Neural progenitor cell (in vitro differentiated cells): Measurements from ENCODE around the gene ATRAID. TPM values are rescaled to one million over a fixed set of nuclear protein-coding genes. Genes with fewer than 3 reads are reported as not detected.

Experiments
- DNase-seq: peaks from one replicate; pipeline ENCODE4 v3.0.0-alpha.2; 2016; ENCODE audit warnings: low spot score
- H2AFZ ChIP-seq: fragments of 200-600 bp; sonication (generic); replicated peaks from 2 replicates; pipeline ENCODE4 v1.6.1; 2016; ENCODE audit warnings: antibody characterized with exemption
- H3F3A ChIP-seq: fragments of 200-600 bp; sonication (generic); 2 replicates; pipeline ENCODE4 v1.6.1; 2016; ENCODE audit warnings: antibody characterized with exemption, low read depth
- H3K27ac ChIP-seq: fragments of 200-600 bp; sonication (generic); 2 replicates; pipeline ENCODE4 v1.5.1; 2016; ENCODE audit warnings: mild to moderate bottlenecking
- H3K27me3 ChIP-seq: fragments of 200-600 bp; sonication (generic); 2 replicates; pipeline ENCODE4 v1.6.1; 2016; ENCODE audit warnings: mild to moderate bottlenecking, moderate library complexity
- H3K36me3 ChIP-seq: fragments of 200-600 bp; sonication (generic); 2 replicates; pipeline ENCODE4 v1.5.1; 2016
- H3K4me1 ChIP-seq: fragments of 200-600 bp; sonication (generic); 2 replicates; pipeline ENCODE4 v1.6.1; 2016; ENCODE audit warnings: mixed run types
- H3K4me2 ChIP-seq: fragments of 200-600 bp; sonication (generic); 2 replicates; pipeline ENCODE4 v1.6.1; 2016
- H3K4me3 ChIP-seq: fragments of 200-600 bp; sonication (generic); 2 replicates; pipeline ENCODE4 v1.5.1; 2016
- H3K79me2 ChIP-seq: fragments of 200-600 bp; sonication (generic); 2 replicates; pipeline ENCODE4 v1.6.1; 2016; ENCODE audit warnings: low read depth
- H3K9ac ChIP-seq: fragments of 200-600 bp; sonication (generic); 2 replicates; pipeline ENCODE4 v1.6.1; 2016
- H3K9me3 ChIP-seq: fragments of 200-600 bp; sonication (generic); 2 replicates; pipeline ENCODE4 v1.5.1; 2016; ENCODE audit warnings: low read depth
- H4K20me1 ChIP-seq: fragments of 200-600 bp; sonication (generic); 2 replicates; pipeline ENCODE4 v1.6.1; 2016; ENCODE audit warnings: low read depth
- H3K27ac Mint-ChIP-seq: 3 replicates; pipeline ENCODE4 v1.8.0; 2021; ENCODE audit warnings: mixed read lengths
- H3K27me3 Mint-ChIP-seq: 2 replicates; pipeline ENCODE4 v1.8.0; 2022; ENCODE audit warnings: low read depth, mild to moderate bottlenecking, inconsistent platforms, moderate library complexity, mixed read lengths; ENCODE audit not compliant: insufficient read depth
- H3K36me3 Mint-ChIP-seq: 3 replicates; pipeline ENCODE4 v1.8.0; 2021; ENCODE audit warnings: mixed read lengths
- H3K4me1 Mint-ChIP-seq: 3 replicates; pipeline ENCODE4 v1.8.0; 2021; ENCODE audit warnings: mixed read lengths
- H3K4me3 Mint-ChIP-seq: 3 replicates; pipeline ENCODE4 v1.8.0; 2021; ENCODE audit warnings: mild to moderate bottlenecking, moderate library complexity, mixed read lengths
- H3K9me3 Mint-ChIP-seq: 3 replicates; pipeline ENCODE4 v1.8.0; 2020; ENCODE audit warnings: mixed read lengths
- CTCF ChIP-seq: fragments of 200-600 bp; sonication (generic); IDR thresholded peaks from 2 replicates; pipeline ENCODE4 v1.5.1; 2017; ENCODE audit warnings: antibody characterized with exemption, mild to moderate bottlenecking
- EZH2 ChIP-seq: fragments of 200-600 bp; sonication (generic); IDR thresholded peaks from 2 replicates; pipeline ENCODE4 v1.6.1; 2017; ENCODE audit warnings: antibody characterized with exemption, mild to moderate bottlenecking, moderate library complexity
- EZH2phosphoT487 ChIP-seq: fragments of 200-600 bp; sonication (generic); IDR thresholded peaks from 2 replicates; pipeline ENCODE4 v1.6.1; 2017; ENCODE audit warnings: antibody characterized with exemption
- total RNA-seq: library from RNA; depleted of rRNA; stranded (reverse); fragments of >200 nt; gene quantifications from 2 replicates; pipeline ENCODE4 v1.2.3, GENCODE V29; 2015; ENCODE audit warnings: low replicate concordance

The ATRAID gene
- total RNA-seq, 1 donor from 2014 or later, result 142 TPM

- H3K27ac ChIP-seq, result no peak overlapping the region
- no peak overlapping the region for H3K4me2 ChIP-seq
- DNase-seq, result no peak
- no peaks in the 10 kb centered on the region for H4K20me1 ChIP-seq
- Mint-ChIP-seq H3K9me3 (no peaks in the 10 kb centered on the region), H3K27me3 (peaks cover 3% of the 10 kb centered on the region), H3K4me1 (no peaks in the 10 kb centered on the region), H3K27ac (no peak overlapping the region), H3K36me3 (peaks cover 41% of the 10 kb centered on the region), H3K4me3 (no peak overlapping the region)
- no peak overlapping the region for H3K4me3 ChIP-seq
- H3K4me1 ChIP-seq, result no peaks in the 10 kb centered on the region
- no peaks in the 10 kb centered on the region for H3K27me3 ChIP-seq
- no peaks in the 10 kb centered on the region for H3K9me3 ChIP-seq
- no peaks in the 10 kb centered on the region for H3F3A ChIP-seq
- no peak overlapping the region for H2AFZ ChIP-seq
- no peak overlapping the region for H3K9ac ChIP-seq
- no peaks in the 10 kb centered on the region for H3K79me2 ChIP-seq
- H3K36me3 ChIP-seq, result no peaks in the 10 kb centered on the region
- TF ChIP-seq EZH2phosphoT487 (no peak), CTCF (no peak), EZH2 (no peak)
Observed at GRCh38 chr2:27237341-27237945, 25.6 kb downstream of the ATRAID start.

- Histone ChIP-seq H3K4me2 (no peak overlapping the region), H3K9me3 (no peaks in the 10 kb centered on the region), H3K9ac (no peak overlapping the region), H3K27ac (no peak overlapping the region), H3K4me3 (no peak overlapping the region), H2AFZ (no peak overlapping the region), H3F3A (no peaks in the 10 kb centered on the region), H3K27me3 (no peaks in the 10 kb centered on the region), H3K36me3 (no peaks in the 10 kb centered on the region), H4K20me1 (no peaks in the 10 kb centered on the region), H3K79me2 (no peaks in the 10 kb centered on the region), H3K4me1 (no peaks in the 10 kb centered on the region)
- no peaks in the 10 kb centered on the region for H3K9me3 Mint-ChIP-seq
- no peak overlapping the region for H3K4me3 Mint-ChIP-seq
- peaks cover 31% of the 10 kb centered on the region for H3K36me3 Mint-ChIP-seq
- peaks cover 3% of the 10 kb centered on the region for H3K27me3 Mint-ChIP-seq
- no peak overlapping the region for H3K27ac Mint-ChIP-seq
- no peaks in the 10 kb centered on the region for H3K4me1 Mint-ChIP-seq
- TF ChIP-seq EZH2phosphoT487, result no peak
- no peak for TF ChIP-seq CTCF
- no peak for TF ChIP-seq EZH2
- no peak for DNase-seq
Observed at GRCh38 chr2:27238976-27239375, 27.1 kb downstream of the ATRAID start.

GRCh38 chr2:27240406-27240805 lies 28.6 kb downstream of the ATRAID start:
- Histone ChIP-seq H3K27ac (no peak overlapping the region), H3K4me3 (no peak overlapping the region), H3K36me3 (no peaks in the 10 kb centered on the region), H3K4me2 (no peak overlapping the region), H4K20me1 (no peaks in the 10 kb centered on the region), H3K9ac (no peak overlapping the region), H2AFZ (no peak overlapping the region), H3K9me3 (no peaks in the 10 kb centered on the region), H3K27me3 (no peaks in the 10 kb centered on the region), H3K4me1 (no peaks in the 10 kb centered on the region), H3F3A (peaks cover 11% of the 10 kb centered on the region), H3K79me2 (no peaks in the 10 kb centered on the region)
- H3K27me3 Mint-ChIP-seq, result no peaks in the 10 kb centered on the region
- no peaks in the 10 kb centered on the region for H3K9me3 Mint-ChIP-seq
- no peak for DNase-seq
- no peak overlapping the region for H3K4me3 Mint-ChIP-seq
- no peak overlapping the region for H3K27ac Mint-ChIP-seq
- peaks cover 25% of the 10 kb centered on the region for H3K36me3 Mint-ChIP-seq
- TF ChIP-seq EZH2, result no peak
- no peak for TF ChIP-seq CTCF
- no peak for TF ChIP-seq EZH2phosphoT487
- H3K4me1 Mint-ChIP-seq, result no peaks in the 10 kb centered on the region
